Ectodermal cell (in vitro differentiated cells): ENCODE measurements around the gene ANXA4.
"Not testable (repeated sequence)": the region's sequence is repeated elsewhere in the genome, so short reads cannot be mapped to it uniquely, and the experiment has no call there.

Experiments used
- H3K27ac ChIP-seq: 2 replicates; pipeline ENCODE4 v1.7.0; 2013; ENCODE audit warnings: mild to moderate bottlenecking, low read depth, low read length; ENCODE audit not compliant: insufficient read depth, poor library complexity, severe bottlenecking
- H3K27me3 ChIP-seq: 2 replicates; pipeline ENCODE4 v1.7.0; 2013; ENCODE audit warnings: mild to moderate bottlenecking, low read length; ENCODE audit not compliant: insufficient read depth, control insufficient read depth, poor library complexity, severe bottlenecking
- H3K36me3 ChIP-seq: one replicate; pipeline ENCODE4 v1.7.0; 2013; ENCODE audit warnings: low read length; ENCODE audit not compliant: control insufficient read depth, insufficient read depth
- H3K4me1 ChIP-seq: one replicate; pipeline ENCODE4 v1.7.0; 2013; ENCODE audit warnings: low read length; ENCODE audit not compliant: control insufficient read depth, insufficient read depth
- H3K4me3 ChIP-seq: 2 replicates; pipeline ENCODE4 v1.7.0; 2013; ENCODE audit warnings: low read depth, low read length, control low read depth; ENCODE audit not compliant: insufficient read depth
- H3K9me3 ChIP-seq: 2 replicates; pipeline ENCODE4 v1.7.0; 2013; ENCODE audit warnings: mild to moderate bottlenecking, low read length, moderate library complexity; ENCODE audit not compliant: control insufficient read depth
- WGBS, 2 experiments: methylation state at CpG; one replicate each; pipeline ENCODE4 v1.1.7; 2013; ENCODE audit warnings: missing lambda C conversion rate in 2 of 2; 5-methylcytosine and 5-hydroxymethylcytosine counted together

The ANXA4 gene

GRCh38 chr2:69704446-69704845 lies 37.5 kb upstream of the ANXA4 start:
- Histone ChIP-seq H3K9me3 (no peaks in the 10 kb centered on the region), H3K27ac (no peak overlapping the region), H3K4me1 (no peaks in the 10 kb centered on the region), H3K27me3 (no peaks in the 10 kb centered on the region), H3K36me3 (no peaks in the 10 kb centered on the region), H3K4me3 (no peak overlapping the region)
- WGBS, 2 experiments: 93 to 96% methylated on average over 5 of the region's 5 CpGs

GRCh38 chr2:69709290-69709689 lies 32.6 kb upstream of the ANXA4 start:
- H3K4me3 ChIP-seq: no peak overlapping the region
- H3K4me1 ChIP-seq: no peaks in the 10 kb centered on the region
- 70 to 74% methylated on average over 5 of the region's 5 CpGs for WGBS, 2 experiments
- no peaks in the 10 kb centered on the region for H3K36me3 ChIP-seq
- H3K27ac ChIP-seq: no peak overlapping the region
- H3K9me3 ChIP-seq: no peaks in the 10 kb centered on the region
- H3K27me3 ChIP-seq: no peaks in the 10 kb centered on the region

GRCh38 chr2:69711971-69712370 lies 30.0 kb upstream of the ANXA4 start:
- peaks cover 8% of the 10 kb centered on the region for H3K4me1 ChIP-seq
- H3K36me3 ChIP-seq: no peaks in the 10 kb centered on the region
- WGBS, 2 experiments: 92 to 94% methylated on average over 3 of the region's 3 CpGs
- no peak overlapping the region for H3K27ac ChIP-seq
- H3K9me3 ChIP-seq: no peaks in the 10 kb centered on the region
- H3K4me3 ChIP-seq: no peak overlapping the region
- no peaks in the 10 kb centered on the region for H3K27me3 ChIP-seq

- no peaks in the 10 kb centered on the region for H3K9me3 ChIP-seq
- H3K27me3 ChIP-seq: no peaks in the 10 kb centered on the region
- 93% methylated on average over 5 to 6 of the region's 6 CpGs for WGBS, 2 experiments
- H3K36me3 ChIP-seq: no peaks in the 10 kb centered on the region
- no peak overlapping the region for H3K4me3 ChIP-seq
- H3K27ac ChIP-seq: no peak overlapping the region
- peaks cover 26% of the 10 kb centered on the region for H3K4me1 ChIP-seq
These were observed 27.9 kb upstream of the ANXA4 start for GRCh38 chr2:69714024-69714423.

- H3K4me1 ChIP-seq: peaks cover 26% of the 10 kb centered on the region
- H3K27ac ChIP-seq, H3K4me3 ChIP-seq, H3K36me3 ChIP-seq, H3K9me3 ChIP-seq, H3K27me3 ChIP-seq: not testable (repeated sequence)
- WGBS, 2 experiments: 57% methylated on average over 9 of the region's 9 CpGs
These were observed 27.3 kb upstream of the ANXA4 start for GRCh38 chr2:69714539-69715220.

GRCh38 chr2:69715964-69716363 lies 26.0 kb upstream of the ANXA4 start:
- Histone ChIP-seq H3K4me1 (peaks cover 26% of the 10 kb centered on the region), H3K27me3 (no peaks in the 10 kb centered on the region), H3K4me3 (no peak overlapping the region), H3K36me3 (no peaks in the 10 kb centered on the region), H3K9me3 (no peaks in the 10 kb centered on the region), H3K27ac (no peak overlapping the region)
- WGBS, 2 experiments: 88 to 90% methylated on average over 1 of the region's 1 CpG

- no peaks in the 10 kb centered on the region for H3K9me3 ChIP-seq
- WGBS, 2 experiments: 59 to 61% methylated on average over 13 of the region's 13 CpGs
These were observed 25.3 kb upstream of the ANXA4 start for GRCh38 chr2:69716555-69717120.

GRCh38 chr2:69717186-69717585 lies 24.7 kb upstream of the ANXA4 start:
- Histone ChIP-seq H3K9me3 (no peaks in the 10 kb centered on the region), H3K36me3 (no peaks in the 10 kb centered on the region), H3K4me1 (peaks cover 26% of the 10 kb centered on the region), H3K4me3 (no peak overlapping the region), H3K27ac (peak overlapping the region; percentile 74), H3K27me3 (no peaks in the 10 kb centered on the region)
- WGBS, 2 experiments: 61 to 67% methylated on average over 2 of the region's 2 CpGs

More at GRCh38 chr2:69716555-69717120, 25.3 kb upstream of the ANXA4 start:
- Histone ChIP-seq H3K4me1 (peaks cover 26% of the 10 kb centered on the region), H3K36me3 (no peaks in the 10 kb centered on the region), H3K4me3 (no peak overlapping the region), H3K27me3 (no peaks in the 10 kb centered on the region), H3K27ac (no peak overlapping the region)

GRCh38 chr2:69717861-69718273 lies 24.1 kb upstream of the ANXA4 start:
- no peak overlapping the region for H3K4me3 ChIP-seq
- peak overlapping the region; percentile 74 for H3K27ac ChIP-seq
- peaks cover 26% of the 10 kb centered on the region for H3K4me1 ChIP-seq
- no peaks in the 10 kb centered on the region for H3K9me3 ChIP-seq
- WGBS, 2 experiments: 15 to 19% methylated on average over 2 of the region's 2 CpGs
- H3K27me3 ChIP-seq: no peaks in the 10 kb centered on the region
- H3K36me3 ChIP-seq: no peaks in the 10 kb centered on the region

- Histone ChIP-seq H3K4me1 (peaks cover 26% of the 10 kb centered on the region), H3K36me3 (no peaks in the 10 kb centered on the region), H3K9me3 (no peaks in the 10 kb centered on the region), H3K27me3 (no peaks in the 10 kb centered on the region), H3K27ac (peak overlapping the region; percentile 30), H3K4me3 (no peak overlapping the region)
- WGBS, 2 experiments: 69 to 70% methylated on average over 5 of the region's 5 CpGs
These were observed 23.5 kb upstream of the ANXA4 start for GRCh38 chr2:69718338-69718965.
